Measurements from ENCODE around the gene MCUB.

Gene MCUB

GRCh38 chr4:109627361-109627760 lies 67.3 kb downstream of the MCUB start:
- DNase-seq (ENCODE audit: low read depth in 3 of 3, low spot score in 1 of 3): no peak

GRCh38 chr4:109629775-109630174 lies 69.7 kb downstream of the MCUB start:
- DNase-seq (ENCODE audit: low read depth in 3 of 3, low spot score in 1 of 3): no peak

DNA sequence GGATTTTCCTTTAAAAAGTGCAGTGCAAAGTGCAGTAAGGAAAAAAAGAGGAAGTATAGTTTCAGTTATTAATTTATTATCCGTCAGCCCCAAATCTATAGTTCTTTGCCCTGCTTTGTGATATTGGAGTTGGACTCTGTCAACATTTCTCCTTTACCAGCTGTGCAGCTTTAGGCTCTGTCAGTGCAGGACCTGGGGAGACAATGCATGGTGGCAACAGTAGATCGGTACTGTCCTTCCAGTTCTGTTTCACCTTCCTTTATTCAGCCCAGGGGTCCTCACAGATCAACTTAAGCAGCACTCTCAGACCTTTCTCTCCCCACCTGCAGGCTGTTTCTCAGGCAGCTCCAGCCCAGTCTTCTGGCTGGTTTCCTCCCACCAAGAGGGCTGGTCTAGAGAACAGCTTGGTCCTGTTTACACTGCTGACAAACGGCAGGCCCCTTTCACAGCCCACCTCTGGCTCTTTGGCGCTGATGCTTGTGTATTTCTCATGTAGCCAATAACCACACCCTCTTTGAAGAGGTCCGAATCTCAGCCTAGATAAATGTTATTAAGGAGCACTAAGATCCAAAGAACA lies 71.6 kb downstream of the MCUB start:
- DNase-seq (ENCODE audit: low read depth in 3 of 3, low spot score in 1 of 3): no peak

DNA sequence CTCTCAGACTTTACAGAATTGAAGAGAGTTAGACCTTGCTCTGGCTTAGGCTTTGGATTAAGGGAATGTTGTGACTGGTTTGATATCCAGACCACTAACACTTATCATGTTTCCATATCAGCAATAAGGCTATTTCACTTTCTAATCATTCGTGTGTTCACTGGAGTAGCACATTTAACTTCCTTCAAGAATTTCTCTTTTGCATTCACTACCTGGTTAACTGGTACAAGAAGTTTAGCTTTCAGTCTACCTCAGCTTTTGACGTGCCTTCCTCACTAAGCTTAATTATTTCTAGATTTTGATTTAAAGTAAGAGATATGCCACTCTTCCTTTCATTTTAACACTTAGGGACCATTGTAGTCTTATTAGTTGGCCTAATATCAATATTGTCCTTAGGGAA lies 80.6 kb downstream of the MCUB start:
- DNase-seq (ENCODE audit: low read depth in 3 of 3, low spot score in 1 of 3): no peak

- no peak for DNase-seq (ENCODE audit: low read depth in 3 of 3, low spot score in 1 of 3)
Observed at GRCh38 chr4:109645874-109646710, 86.0 kb downstream of the MCUB start.

GRCh38 chr4:109648266-109648996 lies 88.4 kb downstream of the MCUB start:
- DNase-seq (ENCODE audit: low read depth in 3 of 3, low spot score in 1 of 3): no peak

GRCh38 chr4:109648997-109649575 lies 89.0 kb downstream of the MCUB start:
- DNase-seq (ENCODE audit: low read depth in 3 of 3, low spot score in 1 of 3): no peak

GRCh38 chr4:109649872-109650271 lies 89.8 kb downstream of the MCUB start:
- DNase-seq (ENCODE audit: low read depth in 3 of 3, low spot score in 1 of 3): no peak

DNA sequence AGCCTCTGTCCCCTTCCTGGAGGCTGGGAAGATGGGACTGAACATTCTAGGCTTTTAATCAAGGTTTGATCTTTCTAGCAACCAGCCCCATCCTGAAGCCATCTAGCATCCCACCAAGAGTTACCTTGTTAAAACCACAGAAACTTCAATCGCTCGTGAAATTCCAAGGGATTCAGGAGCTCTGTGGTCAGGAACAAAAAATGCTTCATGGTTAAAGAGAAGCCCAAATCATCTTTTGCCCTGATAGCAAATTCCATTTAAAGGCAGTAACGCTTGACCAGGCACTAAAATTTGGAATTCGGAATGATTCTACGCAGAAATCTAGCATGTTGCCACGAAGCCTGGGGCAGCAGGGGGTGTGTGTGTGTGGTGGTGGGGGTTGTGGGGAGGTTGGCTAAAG lies 95.3 kb downstream of the MCUB start:
- no peak for DNase-seq (ENCODE audit: low read depth in 3 of 3, low spot score in 1 of 3)

DNA sequence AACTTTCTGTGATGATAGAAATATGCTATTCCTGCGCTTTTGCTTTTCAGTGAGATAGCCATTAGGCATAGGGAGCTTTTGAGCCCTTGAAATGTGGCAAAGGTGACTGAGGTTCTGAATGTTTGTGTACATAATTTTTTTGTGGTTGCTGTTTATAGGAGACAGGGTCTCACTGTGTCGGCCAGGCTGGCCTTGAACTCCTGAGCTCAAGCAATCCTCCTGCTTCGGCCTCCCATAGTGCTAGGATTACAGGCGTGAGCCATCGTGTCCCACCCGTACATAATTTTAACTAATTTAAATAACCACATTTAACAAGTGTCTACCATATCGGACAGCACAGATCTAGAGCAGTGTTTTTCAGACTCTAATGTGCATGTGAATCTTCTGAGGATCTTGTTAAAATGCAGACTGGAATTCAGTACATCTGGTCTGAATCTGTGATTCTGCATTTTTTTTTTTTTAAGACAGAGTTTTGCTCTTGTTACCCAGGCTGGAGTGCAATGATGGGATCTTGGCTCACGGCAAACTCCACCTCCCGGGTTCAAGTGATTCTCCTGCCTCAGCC lies 97.9 kb downstream of the MCUB start:
- DNase-seq (ENCODE audit: low read depth in 3 of 3, low spot score in 1 of 3): no peak

DNA sequence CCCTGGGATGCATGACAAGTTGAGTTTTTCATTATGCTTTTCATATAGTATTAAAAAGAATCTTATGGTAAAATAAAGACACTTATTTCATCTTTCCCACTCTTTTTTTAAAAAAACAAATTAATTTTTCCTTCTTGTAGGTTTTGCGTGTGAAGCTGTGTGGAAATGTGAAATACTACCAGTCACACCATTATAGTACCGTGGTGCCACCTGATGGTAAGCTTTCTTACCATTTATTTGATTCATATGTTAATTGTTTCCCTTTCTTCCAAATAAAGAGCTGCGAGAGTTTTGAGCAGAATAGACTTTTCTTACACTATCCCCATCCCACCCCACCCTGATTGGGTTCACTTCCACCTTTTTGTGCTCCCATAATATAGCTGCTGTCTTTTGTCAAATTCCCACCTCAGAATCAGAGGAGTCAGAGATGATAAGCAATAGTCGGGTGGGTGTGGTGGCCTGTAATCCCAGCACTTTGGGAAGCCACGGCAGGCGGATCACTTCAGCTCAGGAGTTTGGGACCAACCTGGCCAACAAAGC lies 98.9 kb downstream of the MCUB start:
- DNase-seq (ENCODE audit: low read depth in 3 of 3, low spot score in 1 of 3): no peak

- DNase-seq (ENCODE audit: low read depth in 3 of 3, low spot score in 1 of 3): no peak
Observed at GRCh38 chr4:109662116-109662515, 102.1 kb downstream of the MCUB start.

DNA sequence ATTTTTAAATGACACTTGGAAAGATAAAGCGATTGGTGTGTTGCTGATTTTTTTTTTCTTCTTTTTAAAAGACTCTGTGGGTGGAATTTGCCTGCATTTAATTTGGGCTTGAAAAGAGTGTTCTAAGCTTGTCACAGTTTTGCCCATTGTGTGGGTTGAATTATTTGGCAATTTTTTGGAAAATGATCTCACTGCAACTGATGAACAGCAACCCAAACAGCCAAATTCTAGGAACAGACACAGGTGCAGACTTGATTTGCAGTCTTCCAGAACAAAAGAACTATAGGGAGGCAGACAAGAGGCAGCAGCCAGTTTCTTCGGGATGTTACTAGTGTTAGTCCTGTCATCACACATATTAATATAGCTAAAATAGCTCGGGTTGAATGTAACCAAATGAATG lies 102.7 kb downstream of the MCUB start:
- DNase-seq (ENCODE audit: low read depth in 3 of 3, low spot score in 1 of 3): no peak

DNA sequence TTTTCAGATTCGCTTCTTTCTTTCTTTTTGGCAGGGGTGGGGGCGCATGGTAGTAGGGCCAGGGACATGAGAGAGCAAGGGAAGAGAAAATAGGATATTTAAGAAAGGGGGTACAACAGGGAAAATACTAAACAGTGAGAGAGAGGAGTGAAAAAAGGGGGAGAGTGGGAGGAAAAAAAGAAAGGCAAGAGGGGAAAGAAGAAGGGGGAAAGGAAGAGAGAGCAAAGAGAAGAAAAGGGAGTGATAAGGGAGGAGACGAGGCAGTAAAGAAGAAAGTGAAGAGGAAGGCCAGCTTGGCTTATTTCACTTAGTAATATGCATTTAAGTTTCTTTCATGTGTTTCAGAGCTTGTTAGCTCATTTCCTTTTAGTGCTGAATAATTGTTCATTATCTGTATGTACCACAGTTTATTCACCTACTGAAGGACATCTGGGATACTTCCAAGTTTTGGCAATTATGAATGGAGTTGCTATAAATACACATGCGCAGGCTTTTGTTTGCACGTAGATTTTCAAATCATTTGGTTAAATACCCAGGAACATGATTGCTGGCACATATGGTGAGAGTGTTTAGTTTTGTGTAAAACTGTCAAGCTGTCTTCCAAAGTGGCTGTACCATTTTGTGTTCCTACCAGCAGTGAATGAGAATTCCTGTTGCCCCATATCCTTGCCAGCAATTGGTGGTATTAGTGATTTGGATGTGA lies 105.9 kb downstream of the MCUB start:
- no peak for DNase-seq (ENCODE audit: low read depth in 3 of 3, low spot score in 1 of 3)

GRCh38 chr4:109671350-109671749 lies 111.3 kb downstream of the MCUB start:
- no peak for DNase-seq (ENCODE audit: low read depth in 3 of 3, low spot score in 1 of 3)

GRCh38 chr4:109672169-109672930 lies 112.3 kb downstream of the MCUB start:
- DNase-seq (ENCODE audit: low read depth in 3 of 3, low spot score in 1 of 3): no peak

- no peak for DNase-seq (ENCODE audit: low read depth in 3 of 3, low spot score in 1 of 3)
Observed at GRCh38 chr4:109673303-109673702, 113.3 kb downstream of the MCUB start.

- DNase-seq (ENCODE audit: low read depth in 3 of 3, low spot score in 1 of 3): no peak
Observed at GRCh38 chr4:109675181-109675580, 115.1 kb downstream of the MCUB start.

- DNase-seq (ENCODE audit: low read depth in 3 of 3, low spot score in 1 of 3): no peak
Observed at GRCh38 chr4:109675843-109676242, 115.8 kb downstream of the MCUB start.

- no peak for DNase-seq (ENCODE audit: low read depth in 3 of 3, low spot score in 1 of 3)
Observed at GRCh38 chr4:109676886-109677285, 116.8 kb downstream of the MCUB start.

Measured in stimulated activated CD4-positive, alpha-beta T cell treated with anti-CD3 and anti-CD28 coated beads, TNF-alpha, amount 100 ng/mL, for 1 hour (primary cell).